Measurements from ENCODE around the gene MRAS.

Gene MRAS

GRCh38 chr3:138401834-138402233, 53.5 kb downstream of the MRAS start:
- Histone ChIP-seq H3K9me2 (replicated peaks; ENCODE audit: control insufficient read depth, low read length) (no peaks in the 10 kb centered on the region), H3K27me3 (ENCODE audit: control insufficient read depth, low read length) (peaks cover 54% of the 10 kb centered on the region), H3K79me2 (ENCODE audit: control insufficient read depth, low read length) (no peaks in the 10 kb centered on the region), H3K4me3 (ENCODE audit: low read length) (no peak overlapping the region), H3K27ac (ENCODE audit: low read depth, low read length) (no peak overlapping the region), H3K4me2 (ENCODE audit: low read length) (no peak overlapping the region), H3K36me3 (ENCODE audit: control insufficient read depth, low read length) (no peaks in the 10 kb centered on the region), H3K4me1 (ENCODE audit: control insufficient read depth, low read length) (no peaks in the 10 kb centered on the region), H4K20me1 (ENCODE audit: control insufficient read depth, insufficient read depth, low read depth, low read length) (no peaks in the 10 kb centered on the region), H3F3A (ENCODE audit: control insufficient read depth, insufficient read depth) (no peaks in the 10 kb centered on the region), H3K9me3 (ENCODE audit: control insufficient read depth, insufficient read depth, low read length) (no peaks in the 10 kb centered on the region)
- TF ChIP-seq EZH2phosphoT487 (IDR thresholded peaks at IDR 0.05; ENCODE audit: borderline replicate concordance, low read length) (no peak), CTCF (IDR thresholded peaks at IDR 0.05; ENCODE audit: low read depth, low read length, poor library complexity, severe bottlenecking) (no peak)

GRCh38 chr3:138404121-138404520, 55.7 kb downstream of the MRAS start:
- H3K36me3 ChIP-seq (ENCODE audit: control insufficient read depth, low read length): no peaks in the 10 kb centered on the region
- H3K4me2 ChIP-seq (ENCODE audit: low read length): no peak overlapping the region
- H3K27me3 ChIP-seq (ENCODE audit: control insufficient read depth, low read length): peaks cover 60% of the 10 kb centered on the region
- H3K4me1 ChIP-seq (ENCODE audit: control insufficient read depth, low read length): no peaks in the 10 kb centered on the region
- H3K9me2 ChIP-seq (replicated peaks; ENCODE audit: control insufficient read depth, low read length): no peaks in the 10 kb centered on the region
- no peak overlapping the region for H3K4me3 ChIP-seq (ENCODE audit: low read length)
- no peaks in the 10 kb centered on the region for H3K79me2 ChIP-seq (ENCODE audit: control insufficient read depth, low read length)
- H3K27ac ChIP-seq (ENCODE audit: low read depth, low read length): no peak overlapping the region
- TF ChIP-seq EZH2phosphoT487 (IDR thresholded peaks at IDR 0.05; ENCODE audit: borderline replicate concordance, low read length) (no peak), CTCF (IDR thresholded peaks at IDR 0.05; ENCODE audit: low read depth, low read length, poor library complexity, severe bottlenecking) (no peak)
- no peaks in the 10 kb centered on the region for H3F3A ChIP-seq (ENCODE audit: control insufficient read depth, insufficient read depth)
- no peaks in the 10 kb centered on the region for H3K9me3 ChIP-seq (ENCODE audit: control insufficient read depth, insufficient read depth, low read length)
- no peaks in the 10 kb centered on the region for H4K20me1 ChIP-seq (ENCODE audit: control insufficient read depth, insufficient read depth, low read depth, low read length)

- no peaks in the 10 kb centered on the region for H3K36me3 ChIP-seq (ENCODE audit: control insufficient read depth, low read length)
- H3F3A ChIP-seq (ENCODE audit: control insufficient read depth, insufficient read depth): no peaks in the 10 kb centered on the region
- no peak for TF ChIP-seq CTCF (IDR thresholded peaks at IDR 0.05; ENCODE audit: low read depth, low read length, poor library complexity, severe bottlenecking)
- no peak for TF ChIP-seq EZH2phosphoT487 (IDR thresholded peaks at IDR 0.05; ENCODE audit: borderline replicate concordance, low read length)
- H3K9me3 ChIP-seq (ENCODE audit: control insufficient read depth, insufficient read depth, low read length): no peaks in the 10 kb centered on the region
- H3K27me3 ChIP-seq (ENCODE audit: control insufficient read depth, low read length): peaks cover 52% of the 10 kb centered on the region
- H3K27ac ChIP-seq (ENCODE audit: low read depth, low read length): no peak overlapping the region
- no peaks in the 10 kb centered on the region for H4K20me1 ChIP-seq (ENCODE audit: control insufficient read depth, insufficient read depth, low read depth, low read length)
- no peak overlapping the region for H3K4me3 ChIP-seq (ENCODE audit: low read length)
- H3K4me1 ChIP-seq (ENCODE audit: control insufficient read depth, low read length): no peaks in the 10 kb centered on the region
- H3K4me2 ChIP-seq (ENCODE audit: low read length): no peak overlapping the region
- no peaks in the 10 kb centered on the region for H3K9me2 ChIP-seq (replicated peaks; ENCODE audit: control insufficient read depth, low read length)
- no peaks in the 10 kb centered on the region for H3K79me2 ChIP-seq (ENCODE audit: control insufficient read depth, low read length)
Observed at GRCh38 chr3:138405001-138405400, 56.6 kb downstream of the MRAS start.

GRCh38 chr3:138405486-138405885, 57.1 kb downstream of the MRAS start:
- Histone ChIP-seq H3K36me3 (ENCODE audit: control insufficient read depth, low read length) (no peaks in the 10 kb centered on the region), H3K9me3 (ENCODE audit: control insufficient read depth, insufficient read depth, low read length) (no peaks in the 10 kb centered on the region), H3K4me2 (ENCODE audit: low read length) (no peak overlapping the region), H3K9me2 (replicated peaks; ENCODE audit: control insufficient read depth, low read length) (no peaks in the 10 kb centered on the region), H4K20me1 (ENCODE audit: control insufficient read depth, insufficient read depth, low read depth, low read length) (no peaks in the 10 kb centered on the region), H3K27ac (ENCODE audit: low read depth, low read length) (no peak overlapping the region), H3K4me3 (ENCODE audit: low read length) (no peak overlapping the region), H3K4me1 (ENCODE audit: control insufficient read depth, low read length) (no peaks in the 10 kb centered on the region), H3K79me2 (ENCODE audit: control insufficient read depth, low read length) (no peaks in the 10 kb centered on the region), H3F3A (ENCODE audit: control insufficient read depth, insufficient read depth) (no peaks in the 10 kb centered on the region), H3K27me3 (ENCODE audit: control insufficient read depth, low read length) (peaks cover 52% of the 10 kb centered on the region)
- TF ChIP-seq EZH2phosphoT487 (IDR thresholded peaks at IDR 0.05; ENCODE audit: borderline replicate concordance, low read length): no peak
- TF ChIP-seq CTCF (IDR thresholded peaks at IDR 0.05; ENCODE audit: low read depth, low read length, poor library complexity, severe bottlenecking): no peak
